K562 (cell line): ENCODE measurements around the gene NEURL4. TPM values are rescaled to one million over a fixed set of nuclear protein-coding genes. Genes with fewer than 3 reads are reported as not detected.

ENCODE experiments used
- DIDO1 ChIP-seq: fragments of 450-650 bp; IDR thresholded peaks from 2 replicates; pipeline ENCODE4 v1.6.1; 2016; ENCODE audit warnings: low read depth, missing biosample characterization, missing genetic modification characterization
- EWSR1 ChIP-seq: fragments of 450-650 bp; IDR thresholded peaks from 2 replicates; pipeline ENCODE4 v1.6.1; 2018; ENCODE audit warnings: borderline replicate concordance, mild to moderate bottlenecking, low read depth, moderate library complexity; ENCODE audit not compliant: partially characterized antibody
- FOSL1 ChIP-seq: fragments of 200-800 bp; sonication (Bioruptor generic); conservative IDR thresholded peaks from 2 replicates; pipeline ENCODE4 v1.6.1; 2016; ENCODE audit warnings: missing genetic modification characterization, missing compliant biosample characterization
- LARP7 ChIP-seq: fragments of 450-650 bp; IDR thresholded peaks from 2 replicates; pipeline ENCODE4 v1.6.1; 2016
- MAZ ChIP-seq, 2 experiments: fragments of 450-650 bp in 1 of 2; sonication (generic) in 1 of 2; formaldehyde crosslinking; IDR thresholded peaks in 1 of 2; conservative IDR thresholded peaks in 1 of 2; 2 replicates each; pipeline versions ENCODE4 v1.4.0 to v1.5.0; 2020; ENCODE audit warnings: mild to moderate bottlenecking in 1 of 2, missing genetic modification reagents in 1 of 2
- MED1 ChIP-seq: sonication (generic); formaldehyde crosslinking; IDR thresholded peaks from 2 replicates; pipeline ENCODE4 v1.8.1; 2023; ENCODE audit warnings: missing genetic modification reagents, borderline replicate concordance
- MXI1 ChIP-seq: IDR thresholded peaks from 2 replicates; pipeline ENCODE4 v1.6.1; 2011; ENCODE audit warnings: low read depth, mild to moderate bottlenecking, improper control_type of control experiment, low read length
- PHF8 ChIP-seq: fragments of 200-600 bp; sonication (generic); IDR thresholded peaks from 2 replicates; pipeline ENCODE4 v1.6.1; 2012; ENCODE audit warnings: mixed run types, mild to moderate bottlenecking, inconsistent platforms, low read length, moderate library complexity, borderline replicate concordance
- POLR2G ChIP-seq: fragments of 200-400 bp; formaldehyde crosslinking; IDR thresholded peaks from 2 replicates; pipeline ENCODE4 v1.6.1; 2017; ENCODE audit warnings: low read depth, mild to moderate bottlenecking, antibody characterized with exemption, low read length, moderate library complexity
- SMAD2 ChIP-seq: fragments of 150-350 bp; IDR thresholded peaks from 2 replicates; pipeline ENCODE4 v1.6.1; 2014; ENCODE audit warnings: low read depth, mild to moderate bottlenecking, low read length
- SMC3 ChIP-seq: conservative IDR thresholded peaks from 2 replicates; pipeline ENCODE4 v1.6.1; 2011; ENCODE audit warnings: low read depth, low read length, improper control_type of control experiment; ENCODE audit not compliant: insufficient read depth
- TRIM28 ChIP-seq: fragments of 450-650 bp; IDR thresholded peaks from 2 replicates; pipeline ENCODE4 v1.6.1; 2017
- XRCC5 ChIP-seq: fragments of 200-400 bp; formaldehyde crosslinking; IDR thresholded peaks from 2 replicates; pipeline ENCODE4 v1.6.1; 2017; ENCODE audit warnings: low read depth, mild to moderate bottlenecking, low read length
- ZNF408 ChIP-seq: fragments of 250-450 bp; sonication (Bioruptor Pico); IDR thresholded peaks from 2 replicates; pipeline ENCODE4 v1.4.0; 2020; ENCODE audit warnings: low read depth, mild to moderate bottlenecking, moderate library complexity
- polyA plus RNA-seq, 8 experiments: library from polyadenylated mRNA; depleted of rRNA in 4 of 8; stranded (reverse) in 5 of 8; unstranded in 3 of 8; fragments of >200 nt; fragmentation: Nextera tagmentation in 2 of 8; fragmentation: Illumina TruSeq in 1 of 8; extraction: Ambion mirVana in 2 of 8; extraction: Trizol in 1 of 8; gene quantifications; 2 replicates each; pipeline versions ENCODE4 v1.2.1 to v1.2.3, GENCODE V29; 2011 to 2014; ENCODE audit warnings: inconsistent platforms in 1 of 8, missing spikeins in 1 of 8
- total RNA-seq, 7 experiments: library from RNA; depleted of rRNA in 6 of 7; stranded (reverse); fragments of >200 nt in 6 of 7; fragmentation: Illumina TruSeq in 2 of 7; extraction: Trizol in 2 of 7; gene quantifications; 2 replicates each; pipeline versions ENCODE4 v1.2.1 to v1.2.3, GENCODE V29; 2011 to 2021; ENCODE audit warnings: low replicate concordance in 1 of 7
- TF ChIP-seq, protein P1 (sequence below): fragments of 200-800 bp; sonication (Bioruptor generic); IDR thresholded peaks from 2 replicates; pipeline ENCODE4 v1.6.1; 2016; ENCODE audit warnings: missing genetic modification characterization, missing compliant biosample characterization
- TF ChIP-seq, protein P2 (sequence below): sonication (generic); formaldehyde crosslinking; IDR thresholded peaks from 2 replicates; pipeline ENCODE4 v1.8.0; 2022; ENCODE audit warnings: mild to moderate bottlenecking, missing genetic modification reagents
- TF ChIP-seq, protein P3 (sequence below): sonication (generic); formaldehyde crosslinking; IDR thresholded peaks from 2 replicates; pipeline ENCODE4 v1.9.0; 2022; ENCODE audit warnings: mild to moderate bottlenecking, missing genetic modification reagents

NEURL4 gene
- total and polyA plus RNA-seq, 9 of the 15 experiments (the other 6 are each of a cell fraction or from before 2014, with no cell fraction given) = 0.08 to 37.4 (median 11.5) TPM

DNA sequence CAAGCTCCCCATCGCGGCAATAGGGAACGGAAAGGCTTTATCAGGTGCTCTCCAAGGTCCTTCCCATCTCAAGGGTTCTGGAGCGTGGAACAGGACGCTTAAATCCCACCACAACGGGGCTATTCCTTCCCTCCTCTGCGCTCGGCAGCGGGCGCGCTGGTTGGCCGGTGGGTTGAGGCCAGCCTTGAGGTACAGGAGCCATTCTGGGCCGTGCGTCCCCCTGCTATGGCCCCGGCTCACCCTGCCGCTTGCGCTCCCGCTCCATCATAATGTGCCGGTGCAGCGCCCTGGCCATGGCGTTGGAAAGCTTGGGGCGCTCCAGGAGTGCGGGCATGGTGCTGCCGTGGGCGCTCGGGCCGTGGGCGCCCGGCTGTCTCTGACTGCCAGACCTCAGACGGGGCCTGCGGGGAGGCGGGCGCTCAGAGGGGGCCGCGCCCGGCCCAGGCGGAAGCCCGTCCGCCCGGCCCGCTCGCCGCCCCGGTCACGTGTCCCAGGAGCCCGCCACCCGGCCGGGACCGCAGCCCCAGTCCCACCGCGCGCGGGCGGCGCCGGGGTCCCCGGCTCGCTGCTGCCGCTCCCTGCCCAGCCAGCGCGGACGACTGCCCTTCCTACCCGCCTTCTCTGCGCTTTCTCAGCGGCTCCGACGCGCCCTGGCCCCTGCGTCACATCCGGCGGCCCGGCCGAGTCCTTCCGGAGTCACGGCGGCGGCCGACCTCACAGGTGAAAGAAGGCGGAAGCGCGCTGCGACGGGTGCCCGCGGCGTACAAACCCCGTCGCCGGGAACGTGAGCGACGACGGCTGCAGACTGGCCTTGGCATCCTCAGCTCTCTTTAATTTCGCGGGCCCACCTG lies 14.2 kb downstream of the NEURL4 start, which contains the start of gene GPS2 (continued):
- TF ChIP-seq, protein P1, sequence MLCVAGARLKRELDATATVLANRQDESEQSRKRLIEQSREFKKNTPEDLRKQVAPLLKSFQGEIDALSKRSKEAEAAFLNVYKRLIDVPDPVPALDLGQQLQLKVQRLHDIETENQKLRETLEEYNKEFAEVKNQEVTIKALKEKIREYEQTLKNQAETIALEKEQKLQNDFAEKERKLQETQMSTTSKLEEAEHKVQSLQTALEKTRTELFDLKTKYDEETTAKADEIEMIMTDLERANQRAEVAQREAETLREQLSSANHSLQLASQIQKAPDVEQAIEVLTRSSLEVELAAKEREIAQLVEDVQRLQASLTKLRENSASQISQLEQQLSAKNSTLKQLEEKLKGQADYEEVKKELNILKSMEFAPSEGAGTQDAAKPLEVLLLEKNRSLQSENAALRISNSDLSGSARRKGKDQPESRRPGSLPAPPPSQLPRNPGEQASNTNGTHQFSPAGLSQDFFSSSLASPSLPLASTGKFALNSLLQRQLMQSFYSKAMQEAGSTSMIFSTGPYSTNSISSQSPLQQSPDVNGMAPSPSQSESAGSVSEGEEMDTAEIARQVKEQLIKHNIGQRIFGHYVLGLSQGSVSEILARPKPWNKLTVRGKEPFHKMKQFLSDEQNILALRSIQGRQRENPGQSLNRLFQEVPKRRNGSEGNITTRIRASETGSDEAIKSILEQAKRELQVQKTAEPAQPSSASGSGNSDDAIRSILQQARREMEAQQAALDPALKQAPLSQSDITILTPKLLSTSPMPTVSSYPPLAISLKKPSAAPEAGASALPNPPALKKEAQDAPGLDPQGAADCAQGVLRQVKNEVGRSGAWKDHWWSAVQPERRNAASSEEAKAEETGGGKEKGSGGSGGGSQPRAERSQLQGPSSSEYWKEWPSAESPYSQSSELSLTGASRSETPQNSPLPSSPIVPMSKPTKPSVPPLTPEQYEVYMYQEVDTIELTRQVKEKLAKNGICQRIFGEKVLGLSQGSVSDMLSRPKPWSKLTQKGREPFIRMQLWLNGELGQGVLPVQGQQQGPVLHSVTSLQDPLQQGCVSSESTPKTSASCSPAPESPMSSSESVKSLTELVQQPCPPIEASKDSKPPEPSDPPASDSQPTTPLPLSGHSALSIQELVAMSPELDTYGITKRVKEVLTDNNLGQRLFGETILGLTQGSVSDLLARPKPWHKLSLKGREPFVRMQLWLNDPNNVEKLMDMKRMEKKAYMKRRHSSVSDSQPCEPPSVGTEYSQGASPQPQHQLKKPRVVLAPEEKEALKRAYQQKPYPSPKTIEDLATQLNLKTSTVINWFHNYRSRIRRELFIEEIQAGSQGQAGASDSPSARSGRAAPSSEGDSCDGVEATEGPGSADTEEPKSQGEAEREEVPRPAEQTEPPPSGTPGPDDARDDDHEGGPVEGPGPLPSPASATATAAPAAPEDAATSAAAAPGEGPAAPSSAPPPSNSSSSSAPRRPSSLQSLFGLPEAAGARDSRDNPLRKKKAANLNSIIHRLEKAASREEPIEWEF (CRISPR knock-in tag) = no peak
- peak; percentile 62; the same call in 1 of the 2 replicates for TF ChIP-seq PHF8
- TF ChIP-seq, protein P2, sequence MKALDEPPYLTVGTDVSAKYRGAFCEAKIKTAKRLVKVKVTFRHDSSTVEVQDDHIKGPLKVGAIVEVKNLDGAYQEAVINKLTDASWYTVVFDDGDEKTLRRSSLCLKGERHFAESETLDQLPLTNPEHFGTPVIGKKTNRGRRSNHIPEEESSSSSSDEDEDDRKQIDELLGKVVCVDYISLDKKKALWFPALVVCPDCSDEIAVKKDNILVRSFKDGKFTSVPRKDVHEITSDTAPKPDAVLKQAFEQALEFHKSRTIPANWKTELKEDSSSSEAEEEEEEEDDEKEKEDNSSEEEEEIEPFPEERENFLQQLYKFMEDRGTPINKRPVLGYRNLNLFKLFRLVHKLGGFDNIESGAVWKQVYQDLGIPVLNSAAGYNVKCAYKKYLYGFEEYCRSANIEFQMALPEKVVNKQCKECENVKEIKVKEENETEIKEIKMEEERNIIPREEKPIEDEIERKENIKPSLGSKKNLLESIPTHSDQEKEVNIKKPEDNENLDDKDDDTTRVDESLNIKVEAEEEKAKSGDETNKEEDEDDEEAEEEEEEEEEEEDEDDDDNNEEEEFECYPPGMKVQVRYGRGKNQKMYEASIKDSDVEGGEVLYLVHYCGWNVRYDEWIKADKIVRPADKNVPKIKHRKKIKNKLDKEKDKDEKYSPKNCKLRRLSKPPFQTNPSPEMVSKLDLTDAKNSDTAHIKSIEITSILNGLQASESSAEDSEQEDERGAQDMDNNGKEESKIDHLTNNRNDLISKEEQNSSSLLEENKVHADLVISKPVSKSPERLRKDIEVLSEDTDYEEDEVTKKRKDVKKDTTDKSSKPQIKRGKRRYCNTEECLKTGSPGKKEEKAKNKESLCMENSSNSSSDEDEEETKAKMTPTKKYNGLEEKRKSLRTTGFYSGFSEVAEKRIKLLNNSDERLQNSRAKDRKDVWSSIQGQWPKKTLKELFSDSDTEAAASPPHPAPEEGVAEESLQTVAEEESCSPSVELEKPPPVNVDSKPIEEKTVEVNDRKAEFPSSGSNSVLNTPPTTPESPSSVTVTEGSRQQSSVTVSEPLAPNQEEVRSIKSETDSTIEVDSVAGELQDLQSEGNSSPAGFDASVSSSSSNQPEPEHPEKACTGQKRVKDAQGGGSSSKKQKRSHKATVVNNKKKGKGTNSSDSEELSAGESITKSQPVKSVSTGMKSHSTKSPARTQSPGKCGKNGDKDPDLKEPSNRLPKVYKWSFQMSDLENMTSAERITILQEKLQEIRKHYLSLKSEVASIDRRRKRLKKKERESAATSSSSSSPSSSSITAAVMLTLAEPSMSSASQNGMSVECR (CRISPR knock-in tag) = peak; percentile 93
- TF ChIP-seq MED1 (CRISPR knock-in tag) = no peak
- TF ChIP-seq FOSL1 = no peak; the same call in 1 of the 2 replicates
- TF ChIP-seq XRCC5 = 0 out of 2 replicates have a peak, but pooled peaks have one; percentile 43
- no peak for TF ChIP-seq MXI1
- TF ChIP-seq MAZ (CRISPR knock-in tag; conservative IDR thresholded peaks at IDR 0.05 in 1 of 2, IDR thresholded peaks at IDR 0.05 in 1 of 2) = peak; percentile 46 to 63
- TF ChIP-seq DIDO1 (tag) = peak; percentile 46; the same call in 1 of the 2 replicates
- TF ChIP-seq POLR2G = peak; percentile 92
- no peak for TF ChIP-seq ZNF408
- TF ChIP-seq, protein P3, sequence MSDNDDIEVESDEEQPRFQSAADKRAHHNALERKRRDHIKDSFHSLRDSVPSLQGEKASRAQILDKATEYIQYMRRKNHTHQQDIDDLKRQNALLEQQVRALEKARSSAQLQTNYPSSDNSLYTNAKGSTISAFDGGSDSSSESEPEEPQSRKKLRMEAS = peak; percentile 42; the same call in 1 of the 2 replicates
- no peak for TF ChIP-seq SMAD2
- no peak for TF ChIP-seq TRIM28
- no peak for TF ChIP-seq SMC3
- TF ChIP-seq EWSR1 = no peak
- TF ChIP-seq LARP7 = no peak
